Aorta (tissue), 5 donors: ENCODE data around the gene CCPG1. TPM values are rescaled to one million over a fixed set of nuclear protein-coding genes. Genes with fewer than 3 reads are reported as not detected.
A peak's percentile ranks its signal among the peaks of the same experiment; 100 is the strongest.

ENCODE experiments used
- ATAC-seq: fragments of 200-7000 bp; cut with Tn5 transposase; one replicate; pipeline ENCODE4 v1.9.1; 2022; ENCODE audit warnings: moderate library complexity; ENCODE audit not compliant: low FRiP score
- DNase-seq, 2 donors: peaks; one replicate each; pipeline ENCODE4 v3.0.0-alpha.2; 2020
- H3K27ac ChIP-seq, 2 donors: one replicate each; pipeline ENCODE4 v1.5.1; 2013; ENCODE audit warnings: low read length in 2 of 2, mild to moderate bottlenecking in 2 of 2, moderate library complexity in 2 of 2, control low read depth in 1 of 2, inconsistent platforms in 1 of 2, low read depth in 1 of 2
- H3K27me3 ChIP-seq, 2 donors: one replicate each; pipeline ENCODE4 v1.6.1; 2013; ENCODE audit warnings: control low read depth in 1 of 2, low read length in 1 of 2, mild to moderate bottlenecking in 1 of 2, moderate library complexity in 1 of 2; ENCODE audit not compliant: insufficient read depth in 2 of 2, control insufficient read depth in 1 of 2
- H3K36me3 ChIP-seq, 2 donors: one replicate each; pipeline ENCODE4 v1.6.1; 2013; ENCODE audit warnings: control low read depth in 1 of 2, low read length in 1 of 2, mild to moderate bottlenecking in 1 of 2; ENCODE audit not compliant: insufficient read depth in 2 of 2, control insufficient read depth in 1 of 2
- H3K4me1 ChIP-seq, 2 donors: one replicate each; pipeline ENCODE4 v1.6.1; 2013; ENCODE audit warnings: low read length in 2 of 2, control low read depth in 1 of 2, mild to moderate bottlenecking in 1 of 2, moderate library complexity in 1 of 2; ENCODE audit not compliant: insufficient read depth in 2 of 2, control insufficient read depth in 1 of 2
- H3K4me3 ChIP-seq, 2 donors: one replicate each; pipeline ENCODE4 v1.5.1; 2013; ENCODE audit warnings: low read length in 2 of 2, control low read depth in 1 of 2, mild to moderate bottlenecking in 1 of 2
- H3K9me3 ChIP-seq: one replicate; pipeline ENCODE4 v1.6.1; 2013; ENCODE audit warnings: mild to moderate bottlenecking, low read length; ENCODE audit not compliant: control insufficient read depth
- WGBS, 2 donors: extraction: QIAGEN DNeasy Blood & Tissue Kit; methylation state at CpG; one replicate each; pipeline ENCODE4 v1.1.7; 2013; 5-methylcytosine and 5-hydroxymethylcytosine counted together
- intact Hi-C, 2 donors: fragments of 100-400 bp; cut with DNase I; formaldehyde crosslinking; loops; one replicate each; pipeline versions ENCODE4 v1.14.2 to v1.15.0; 2022
- polyA plus RNA-seq, 2 donors: library from polyadenylated mRNA; stranded (reverse); fragments of 200-250 nt; gene quantifications; one replicate each; pipeline ENCODE4 v1.2.3, GENCODE V29; 2013
- total RNA-seq, 2 donors: library from RNA; stranded (reverse); fragmentation: NEBNext Ultra II Directional; extraction: Animal tissue kit (Norgen Biotek cat#: 25700); gene quantifications; one replicate each; pipeline ENCODE4 v1.2.1, GENCODE V29; 2021
- donor health status: healthy with polysubstance abuse.
- donor health status: Bipolar disorder and iron deficiency.
- donor health status: DM: no; HTN: no; CAD: no.
- donor health status: DM: no; HTN: no; CAD: no.
- donor health status: DM: yes; HTN: yes; CAD: no.

The CCPG1 gene
- total and polyA plus RNA-seq, 4 donors, result 46.6 to 126 (median 88.9) TPM

DNA sequence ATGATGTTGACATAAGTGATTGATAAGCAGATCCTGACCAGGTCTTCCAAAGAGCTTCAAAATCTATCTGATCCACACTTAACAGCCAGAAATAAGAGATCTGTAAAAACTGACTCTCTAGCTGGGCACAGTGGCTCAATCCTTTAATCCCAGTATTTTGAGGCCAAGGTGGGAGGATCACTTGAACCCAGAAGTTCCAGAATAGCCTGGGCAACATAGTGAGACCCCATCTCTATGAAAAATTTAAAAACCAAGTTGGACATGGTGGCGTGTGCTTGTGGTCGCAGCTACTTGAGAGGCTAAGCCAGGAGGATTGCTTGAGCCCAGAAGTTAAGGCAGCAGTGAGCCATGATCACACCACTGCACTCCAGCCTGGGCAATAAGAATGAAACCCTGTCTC lies 45.5 kb downstream of the CCPG1 start:
- 98 to 99% methylated on average over 2 of the region's 2 CpGs for WGBS, 2 donors
- no peak overlapping the region for H3K4me3 ChIP-seq
- peaks cover 0 to 2% of the 10 kb centered on the region in 2 donors for H3K36me3 ChIP-seq
- peaks cover 0 to 3% of the 10 kb centered on the region in 2 donors for H3K4me1 ChIP-seq
- no peak overlapping the region for H3K27ac ChIP-seq
- H3K27me3 ChIP-seq, result no peaks in the 10 kb centered on the region
- DNase-seq (no peak), ATAC-seq (no peak)
- H3K9me3 ChIP-seq, result no peaks in the 10 kb centered on the region
- intact Hi-C loops, result no loop called here

DNA sequence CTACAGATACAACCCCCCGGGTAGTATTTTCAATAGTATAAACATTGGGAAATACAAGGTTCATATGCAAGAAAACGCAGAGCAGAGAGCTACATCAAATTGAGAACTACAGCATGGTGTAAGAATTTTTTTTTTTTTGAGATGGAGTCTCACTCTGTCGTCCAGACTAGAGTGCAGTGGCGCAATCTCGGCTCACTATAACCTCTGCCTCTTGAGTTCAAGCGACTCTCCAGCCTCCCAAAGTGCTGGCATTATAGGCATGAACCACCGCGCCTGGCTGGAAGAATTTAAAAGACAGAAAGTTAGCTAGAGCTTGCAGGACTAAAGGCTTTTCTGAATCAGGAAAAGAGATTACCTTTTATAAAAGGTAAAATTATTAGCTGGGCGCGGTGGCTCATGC lies 47.1 kb downstream of the CCPG1 start:
- H3K4me1 ChIP-seq, result peaks cover 0 to 3% of the 10 kb centered on the region in 2 donors
- H3K27ac ChIP-seq, result no peak overlapping the region
- no peak overlapping the region for H3K4me3 ChIP-seq
- peaks cover 0 to 2% of the 10 kb centered on the region in 2 donors for H3K36me3 ChIP-seq
- WGBS, 2 donors, result 87 to 90% methylated on average over 10 of the region's 10 CpGs
- no peaks in the 10 kb centered on the region for H3K27me3 ChIP-seq
- no peaks in the 10 kb centered on the region for H3K9me3 ChIP-seq
- intact Hi-C loops, result no loop called here
- DNase-seq, result no peak
- ATAC-seq, result no peak

DNA sequence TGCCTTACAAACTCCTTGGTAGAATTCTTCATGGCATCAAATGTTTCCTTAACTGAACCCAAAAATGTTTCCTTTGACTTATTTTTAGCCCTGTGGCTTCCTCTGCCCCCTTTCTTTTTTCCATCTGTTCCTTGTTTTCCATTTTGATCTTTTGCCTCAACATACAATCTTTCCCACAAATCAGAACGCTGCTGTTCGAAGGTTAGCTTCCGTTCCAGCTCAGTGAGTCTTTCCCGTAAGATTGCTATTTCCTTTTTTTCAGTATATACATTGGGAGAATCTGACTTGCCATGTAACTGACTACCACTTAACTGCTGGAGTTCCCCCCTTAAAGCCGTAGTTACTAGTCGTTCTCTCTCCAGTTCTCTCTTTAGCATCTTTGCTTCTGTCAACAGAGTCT lies 47.9 kb downstream of the CCPG1 start:
- intact Hi-C loops, result no loop called here
- no peaks in the 10 kb centered on the region for H3K27me3 ChIP-seq
- peak overlapping the region; percentile 64 to 67 for H3K27ac ChIP-seq
- H3K4me3 ChIP-seq, result no peak overlapping the region
- H3K4me1 ChIP-seq, result peaks cover 0 to 3% of the 10 kb centered on the region in 2 donors
- peaks cover 0 to 2% of the 10 kb centered on the region in 2 donors for H3K36me3 ChIP-seq
- ATAC-seq (no peak), DNase-seq (no peak)
- H3K9me3 ChIP-seq, result no peaks in the 10 kb centered on the region
- WGBS, 2 donors, result 4% methylated on average over 6 of the region's 6 CpGs

DNA sequence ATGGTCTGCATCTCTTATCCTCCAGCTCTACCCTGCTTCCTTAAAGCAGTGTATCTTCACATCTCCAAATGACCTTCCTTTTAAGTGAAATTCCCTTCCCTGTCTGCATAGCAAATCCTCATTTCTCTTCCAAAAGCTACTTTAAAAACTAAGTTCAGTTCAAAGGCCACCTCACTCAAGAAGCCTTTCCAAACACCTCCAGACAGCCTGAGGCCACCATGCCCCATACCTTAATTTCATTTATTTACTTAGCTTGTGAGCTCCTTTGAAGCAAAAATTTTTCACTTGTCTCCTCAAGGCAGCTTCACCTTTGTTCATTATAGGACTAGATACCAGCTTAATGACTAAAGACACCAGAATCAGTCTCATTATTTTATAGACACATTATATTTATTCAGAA lies 49.7 kb downstream of the CCPG1 start:
- no peak overlapping the region for H3K4me3 ChIP-seq
- ATAC-seq (no peak), DNase-seq (no peak)
- H3K9me3 ChIP-seq, result no peaks in the 10 kb centered on the region
- H3K36me3 ChIP-seq, result peaks cover 0 to 2% of the 10 kb centered on the region in 2 donors
- peaks cover 0 to 3% of the 10 kb centered on the region in 2 donors for H3K4me1 ChIP-seq
- peak overlapping the region in 1 of 2 donors; percentile 67 for H3K27ac ChIP-seq
- no peaks in the 10 kb centered on the region for H3K27me3 ChIP-seq
- intact Hi-C loops, result no loop called here

DNA sequence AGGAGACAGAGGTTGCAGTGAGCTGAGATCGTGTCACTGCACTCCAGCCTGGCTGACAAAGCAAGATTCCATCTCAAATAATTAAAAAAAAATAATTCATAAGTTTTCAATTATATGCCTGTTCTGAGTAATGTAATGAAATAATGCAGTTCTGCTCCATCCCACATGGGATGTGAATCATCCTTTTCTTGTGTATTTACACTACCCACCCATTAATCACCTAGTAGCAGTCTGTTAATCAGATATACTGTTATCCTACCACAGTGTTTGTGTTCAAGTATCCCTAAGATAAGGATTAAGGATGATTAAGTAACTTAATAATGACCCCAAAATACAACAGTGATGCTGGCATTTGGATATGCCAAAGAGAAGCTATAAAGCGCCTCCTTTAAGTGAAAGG lies 50.4 kb downstream of the CCPG1 start:
- intact Hi-C loops, result no loop called here
- no peak overlapping the region for H3K27ac ChIP-seq
- H3K36me3 ChIP-seq, result peaks cover 0 to 2% of the 10 kb centered on the region in 2 donors
- no peaks in the 10 kb centered on the region for H3K9me3 ChIP-seq
- H3K4me1 ChIP-seq, result peaks cover 0 to 3% of the 10 kb centered on the region in 2 donors
- no peak for DNase-seq
- H3K4me3 ChIP-seq, result no peak overlapping the region
- no peaks in the 10 kb centered on the region for H3K27me3 ChIP-seq
- ATAC-seq, result no peak
- 84 to 98% methylated on average over 2 of the region's 2 CpGs for WGBS, 2 donors

DNA sequence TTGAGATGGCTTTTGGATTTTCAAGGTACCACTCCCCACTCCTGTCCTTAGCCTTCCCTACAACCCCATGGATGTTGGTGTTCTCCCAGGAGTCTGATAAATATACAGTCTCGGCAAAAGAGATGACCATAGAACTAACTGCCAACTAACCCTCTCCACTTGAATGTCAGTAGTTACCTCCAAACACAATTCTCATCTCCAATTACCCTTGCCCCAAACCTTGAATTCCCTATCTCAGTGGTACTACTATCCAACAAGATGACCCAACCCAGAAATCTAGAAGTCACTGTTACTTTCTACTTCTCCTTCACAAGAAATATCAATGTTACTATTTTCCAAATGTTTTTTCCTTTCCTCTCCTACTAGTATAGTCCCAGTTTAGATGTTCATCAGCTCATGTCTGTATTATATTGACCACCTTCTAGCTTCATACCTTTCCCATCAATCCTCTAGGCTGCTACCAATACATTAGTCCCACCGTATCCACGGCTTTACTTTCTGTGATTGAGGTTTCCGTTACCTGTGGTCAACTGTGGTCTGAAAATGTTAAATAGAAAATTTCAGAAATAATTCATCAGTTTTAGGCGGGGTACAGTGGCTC lies 51.1 kb downstream of the CCPG1 start:
- peaks cover 0 to 3% of the 10 kb centered on the region in 2 donors for H3K4me1 ChIP-seq
- H3K27ac ChIP-seq, result no peak overlapping the region
- intact Hi-C loops, result no loop called here
- no peaks in the 10 kb centered on the region for H3K9me3 ChIP-seq
- ATAC-seq, result no peak
- no peak overlapping the region for H3K4me3 ChIP-seq
- no peaks in the 10 kb centered on the region for H3K27me3 ChIP-seq
- DNase-seq, result no peak
- H3K36me3 ChIP-seq, result no peaks in the 10 kb centered on the region
- WGBS, 2 donors, result 97% methylated on average over 5 of the region's 5 CpGs

DNA sequence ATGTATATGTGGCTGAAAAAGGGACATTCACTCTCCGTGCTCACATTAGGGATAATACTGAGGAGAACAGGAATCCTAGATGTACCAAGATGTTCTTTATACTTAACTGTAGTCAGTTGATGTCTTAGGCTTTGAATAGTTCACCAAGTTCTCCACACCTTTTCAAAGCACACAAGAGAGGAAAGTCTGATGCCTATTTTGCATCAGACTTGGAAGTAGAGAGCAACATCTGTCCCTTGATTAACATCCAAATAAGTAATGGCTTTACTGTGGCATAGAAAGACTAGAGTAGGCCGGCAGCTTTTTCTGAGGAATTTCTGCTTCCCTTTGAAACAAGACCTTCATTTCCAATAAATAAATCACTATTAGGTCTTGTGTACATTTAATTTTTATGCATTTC lies 55.1 kb downstream of the CCPG1 start:
- H3K4me1 ChIP-seq, result no peaks in the 10 kb centered on the region
- WGBS, 2 donors, result 77 to 79% methylated on average over 2 of the region's 2 CpGs
- H3K9me3 ChIP-seq, result no peaks in the 10 kb centered on the region
- no peak for DNase-seq
- no peak overlapping the region for H3K27ac ChIP-seq
- H3K36me3 ChIP-seq, result peaks cover 0 to 2% of the 10 kb centered on the region in 2 donors
- H3K4me3 ChIP-seq, result no peak overlapping the region
- no peaks in the 10 kb centered on the region for H3K27me3 ChIP-seq
- ATAC-seq, result no peak
- intact Hi-C loops, result no loop called here

DNA sequence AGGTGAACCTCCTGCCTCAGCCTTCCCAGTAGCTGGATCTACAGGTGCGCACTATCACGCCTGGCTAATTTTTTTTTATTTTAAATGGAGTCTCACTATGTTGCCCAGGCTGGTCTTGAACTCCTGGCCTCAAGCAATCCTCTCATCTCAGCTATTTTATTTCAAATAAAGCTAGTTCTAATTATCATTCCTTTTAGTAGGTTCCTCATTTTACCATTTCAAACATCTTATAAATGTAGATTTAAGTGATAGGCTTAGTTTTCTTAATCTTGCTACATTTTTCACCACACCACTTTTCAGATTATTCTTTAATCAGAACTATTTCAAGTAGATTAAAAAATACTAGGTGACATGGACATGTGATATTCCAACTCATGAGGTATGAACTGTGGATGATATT lies 58.9 kb downstream of the CCPG1 start:
- peaks cover 0 to 2% of the 10 kb centered on the region in 2 donors for H3K36me3 ChIP-seq
- H3K4me3 ChIP-seq, result no peak overlapping the region
- ATAC-seq (no peak), DNase-seq (no peak)
- intact Hi-C loops, result loop anchor here in 1 of 2 donors (10.0 kb wide), 1 partner anchor 56 kb away; the partner anchor contains the start of genes CCPG1 and PIERCE2
- no peaks in the 10 kb centered on the region for H3K9me3 ChIP-seq
- 96 to 98% methylated on average over 2 of the region's 2 CpGs for WGBS, 2 donors
- no peaks in the 10 kb centered on the region for H3K27me3 ChIP-seq
- H3K4me1 ChIP-seq, result peaks cover 0 to under 1% of the 10 kb centered on the region in 2 donors
- H3K27ac ChIP-seq, result no peak overlapping the region

DNA sequence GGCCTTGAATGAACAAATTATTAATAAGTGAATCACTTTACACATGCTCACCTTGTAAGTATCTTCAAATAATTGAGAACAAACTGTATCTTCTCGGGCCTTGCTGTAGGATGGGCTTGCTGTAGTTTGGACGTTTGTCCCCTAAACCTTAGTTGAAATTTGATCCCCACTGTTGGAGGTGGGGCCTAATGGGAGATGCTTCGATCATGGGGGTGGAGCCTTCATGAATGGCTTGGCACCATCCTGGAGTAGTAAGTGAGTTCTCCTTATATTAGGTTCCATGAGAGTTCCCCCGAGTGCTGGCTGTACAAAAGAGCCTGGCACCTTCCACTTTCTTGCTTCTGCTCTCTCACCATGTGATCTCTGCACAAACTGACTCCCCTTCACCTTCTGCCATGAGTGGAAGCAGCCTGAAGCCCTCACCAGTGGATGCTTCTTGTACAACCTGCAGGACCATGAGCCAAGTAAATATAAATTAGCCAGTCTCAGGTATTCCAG lies 59.8 kb downstream of the CCPG1 start:
- no peak for DNase-seq
- Histone ChIP-seq H3K36me3 (peaks cover 0 to 2% of the 10 kb centered on the region in 2 donors), H3K4me1 (peaks cover 0 to 10% of the 10 kb centered on the region in 2 donors), H3K4me3 (no peak overlapping the region), H3K9me3 (no peaks in the 10 kb centered on the region), H3K27me3 (no peaks in the 10 kb centered on the region), H3K27ac (no peak overlapping the region)
- WGBS, 2 donors, result 55 to 64% methylated on average over 4 of the region's 4 CpGs
- no peak for ATAC-seq
- intact Hi-C loops, result loop anchor here in 1 of 2 donors (10.0 kb wide), 1 partner anchor 56 kb away; the partner anchor contains the start of genes CCPG1 and PIERCE2
